K562 (cell line): Measurements from ENCODE around the gene MBNL1. TPM values are rescaled to one million over a fixed set of nuclear protein-coding genes. Genes with fewer than 3 reads are reported as not detected.

Experiments
- BCL6 ChIP-seq: fragments of 250-450 bp; sonication (Bioruptor Pico); IDR thresholded peaks from 2 replicates; pipeline ENCODE4 v1.4.0; 2020
- COPS2 ChIP-seq: fragments of 450-650 bp; conservative IDR thresholded peaks from 2 replicates; pipeline ENCODE4 v1.6.1; 2016; ENCODE audit warnings: mild to moderate bottlenecking, moderate library complexity
- ETS2 ChIP-seq: IDR thresholded peaks from 2 replicates; pipeline ENCODE4 v1.6.1; 2016; ENCODE audit warnings: borderline replicate concordance, missing genetic modification characterization, mild to moderate bottlenecking, moderate library complexity, missing compliant biosample characterization; ENCODE audit not compliant: poor library complexity, severe bottlenecking
- FOXA3 ChIP-seq, 2 experiments: fragments of 450-650 bp in 1 of 2; sonication (generic) in 1 of 2; formaldehyde crosslinking; IDR thresholded peaks in 1 of 2; conservative IDR thresholded peaks in 1 of 2; 2 replicates each; pipeline versions ENCODE4 v1.4.0 to v1.8.0; 2020 to 2022; ENCODE audit warnings: mild to moderate bottlenecking in 2 of 2, missing genetic modification reagents in 1 of 2
- HDAC1 ChIP-seq, 2 experiments: fragments of 450-650 bp; IDR thresholded peaks; 2 replicates each; pipeline ENCODE4 v1.6.1; 2016 to 2017; ENCODE audit warnings: inconsistent platforms in 1 of 2, mild to moderate bottlenecking in 1 of 2, moderate library complexity in 1 of 2
- HMGN3 ChIP-seq: IDR thresholded peaks from 2 replicates; pipeline ENCODE4 v1.6.1; 2011; ENCODE audit warnings: borderline replicate concordance, low read depth, mild to moderate bottlenecking, mixed read lengths, low read length; ENCODE audit not compliant: insufficient read length; ENCODE audit errors: extremely low read depth
- HSF4 ChIP-seq: fragments of 250-450 bp; sonication (Bioruptor Pico); IDR thresholded peaks from 2 replicates; pipeline ENCODE4 v2.1.2; 2022; ENCODE audit warnings: mild to moderate bottlenecking, moderate library complexity, borderline replicate concordance
- MTA3 ChIP-seq: fragments of 450-650 bp; formaldehyde crosslinking; IDR thresholded peaks from 2 replicates; pipeline ENCODE4 v1.6.1; 2017; ENCODE audit warnings: mild to moderate bottlenecking, borderline replicate concordance
- PHF8 ChIP-seq: fragments of 200-600 bp; sonication (generic); IDR thresholded peaks from 2 replicates; pipeline ENCODE4 v1.6.1; 2012; ENCODE audit warnings: mixed run types, mild to moderate bottlenecking, inconsistent platforms, low read length, moderate library complexity, borderline replicate concordance
- RBM22 ChIP-seq: fragments of 200-400 bp; formaldehyde crosslinking; IDR thresholded peaks from 2 replicates; pipeline ENCODE4 v1.6.1; 2018; ENCODE audit warnings: low read length, low read depth; ENCODE audit not compliant: poor library complexity, severe bottlenecking
- RBM39 ChIP-seq: fragments of 200-400 bp; formaldehyde crosslinking; optimal IDR thresholded peaks from 2 replicates; pipeline ENCODE3; 2018; ENCODE audit warnings: low read depth, low read length
- RFX1 ChIP-seq: fragments of 450-650 bp; IDR thresholded peaks from 2 replicates; pipeline ENCODE4 v1.6.1; 2016; ENCODE audit warnings: mild to moderate bottlenecking, moderate library complexity
- SMARCA4 ChIP-seq: fragments of 450-650 bp; IDR thresholded peaks from 2 replicates; pipeline ENCODE4 v1.6.1; 2016
- SRSF1 ChIP-seq: fragments of 200-400 bp; formaldehyde crosslinking; IDR thresholded peaks from 2 replicates; pipeline ENCODE4 v1.6.1; 2017; ENCODE audit warnings: mild to moderate bottlenecking, low read depth, low read length, moderate library complexity
- TRIM28 ChIP-seq: fragments of 450-650 bp; IDR thresholded peaks from 2 replicates; pipeline ENCODE4 v1.6.1; 2017
- ZFPM2 ChIP-seq: fragments of 250-450 bp; sonication (Bioruptor Pico); IDR thresholded peaks from 2 replicates; pipeline ENCODE4 v1.5.1; 2022; ENCODE audit warnings: mild to moderate bottlenecking
- ZNF589 ChIP-seq: fragments of 200-800 bp; sonication (Bioruptor generic); IDR thresholded peaks from 2 replicates; pipeline ENCODE4 v1.6.1; 2016; ENCODE audit warnings: low read depth, missing genetic modification characterization, missing compliant biosample characterization
- ZNF699 ChIP-seq: fragments of 250-450 bp; sonication (Bioruptor Pico); IDR thresholded peaks from 2 replicates; pipeline ENCODE4 v1.8.0; 2021; ENCODE audit warnings: mild to moderate bottlenecking, moderate library complexity; ENCODE audit not compliant: insufficient replicate concordance
- polyA plus RNA-seq, 8 experiments: library from polyadenylated mRNA; depleted of rRNA in 4 of 8; stranded (reverse) in 5 of 8; unstranded in 3 of 8; fragments of >200 nt; fragmentation: Nextera tagmentation in 2 of 8; fragmentation: Illumina TruSeq in 1 of 8; extraction: Ambion mirVana in 2 of 8; extraction: Trizol in 1 of 8; gene quantifications; 2 replicates each; pipeline versions ENCODE4 v1.2.1 to v1.2.3, GENCODE V29; 2011 to 2014; ENCODE audit warnings: inconsistent platforms in 1 of 8, missing spikeins in 1 of 8
- total RNA-seq, 7 experiments: library from RNA; depleted of rRNA in 6 of 7; stranded (reverse); fragments of >200 nt in 6 of 7; fragmentation: Illumina TruSeq in 2 of 7; extraction: Trizol in 2 of 7; gene quantifications; 2 replicates each; pipeline versions ENCODE4 v1.2.1 to v1.2.3, GENCODE V29; 2011 to 2021; ENCODE audit warnings: low replicate concordance in 1 of 7
- TF ChIP-seq, protein P1 (sequence below): fragments of 450-650 bp; IDR thresholded peaks from 2 replicates; pipeline ENCODE4 v1.6.1; 2018; ENCODE audit not compliant: partially characterized antibody
- TF ChIP-seq, protein P2 (sequence below), 2 experiments: fragments of 250-450 bp in 1 of 2; fragments of 450-650 bp in 1 of 2; sonication (Bioruptor Pico) in 1 of 2; IDR thresholded peaks; 2 replicates each; pipeline versions ENCODE4 v1.6.1 to v1.8.0; 2016 to 2021; ENCODE audit warnings: mild to moderate bottlenecking in 2 of 2, moderate library complexity in 2 of 2, missing compliant biosample characterization in 1 of 2, missing genetic modification characterization in 1 of 2
- TF ChIP-seq, protein P3 (sequence below): fragments of 450-650 bp; IDR thresholded peaks from 2 replicates; pipeline ENCODE4 v1.6.1; 2014; ENCODE audit warnings: low read depth, mild to moderate bottlenecking, moderate library complexity, borderline replicate concordance
- TF ChIP-seq, protein P4 (sequence below): sonication (generic); formaldehyde crosslinking; IDR thresholded peaks from 2 replicates; pipeline ENCODE4 v1.8.1; 2023; ENCODE audit warnings: mild to moderate bottlenecking, missing genetic modification reagents

MBNL1 gene
- total and polyA plus RNA-seq, 9 of the 15 experiments (the other 6 are each of a cell fraction or from before 2014, with no cell fraction given): 70.3 to 243 (median 220) TPM

DNA sequence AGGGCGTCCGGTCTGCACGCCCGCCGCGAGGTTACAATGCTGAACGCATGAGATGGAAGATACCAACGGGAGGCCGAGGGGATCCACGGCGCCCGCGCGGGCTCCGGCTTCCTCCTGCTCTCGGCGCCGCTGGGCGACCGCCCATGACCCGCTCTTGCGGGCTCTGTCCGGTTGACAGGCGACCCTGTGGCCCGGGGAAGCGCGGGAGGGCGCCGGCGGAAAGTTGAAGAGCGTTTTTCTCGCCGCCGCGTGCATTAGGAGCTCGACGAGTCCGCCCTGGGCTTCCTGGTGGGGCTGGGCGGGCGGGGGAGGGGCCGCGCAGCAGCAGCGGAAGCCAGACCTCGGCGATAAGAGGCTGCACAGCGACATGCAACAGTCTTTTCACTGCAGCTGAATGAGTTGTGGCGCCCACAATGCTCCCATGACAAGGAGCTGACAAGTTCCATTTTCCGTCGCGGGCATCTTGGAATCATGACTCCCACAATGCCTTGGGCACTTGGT lies at the start of gene MBNL1 (continued):
- TF ChIP-seq ZFPM2 (CRISPR knock-in tag): no peak
- TF ChIP-seq HSF4: no peak
- peak; percentile 72; the same call in 1 of the 2 replicates for TF ChIP-seq PHF8
- TF ChIP-seq TRIM28: no peak
- TF ChIP-seq SRSF1: no peak
- TF ChIP-seq HDAC1 (IDR thresholded peaks at IDR 0.05): no peak
- TF ChIP-seq MTA3: peak; percentile 31; the same call in 1 of the 2 replicates
- TF ChIP-seq RBM39: peak; percentile 27
- no peak for TF ChIP-seq RBM22
- no peak for TF ChIP-seq ZNF699 (CRISPR knock-in tag)
- TF ChIP-seq, protein P1, sequence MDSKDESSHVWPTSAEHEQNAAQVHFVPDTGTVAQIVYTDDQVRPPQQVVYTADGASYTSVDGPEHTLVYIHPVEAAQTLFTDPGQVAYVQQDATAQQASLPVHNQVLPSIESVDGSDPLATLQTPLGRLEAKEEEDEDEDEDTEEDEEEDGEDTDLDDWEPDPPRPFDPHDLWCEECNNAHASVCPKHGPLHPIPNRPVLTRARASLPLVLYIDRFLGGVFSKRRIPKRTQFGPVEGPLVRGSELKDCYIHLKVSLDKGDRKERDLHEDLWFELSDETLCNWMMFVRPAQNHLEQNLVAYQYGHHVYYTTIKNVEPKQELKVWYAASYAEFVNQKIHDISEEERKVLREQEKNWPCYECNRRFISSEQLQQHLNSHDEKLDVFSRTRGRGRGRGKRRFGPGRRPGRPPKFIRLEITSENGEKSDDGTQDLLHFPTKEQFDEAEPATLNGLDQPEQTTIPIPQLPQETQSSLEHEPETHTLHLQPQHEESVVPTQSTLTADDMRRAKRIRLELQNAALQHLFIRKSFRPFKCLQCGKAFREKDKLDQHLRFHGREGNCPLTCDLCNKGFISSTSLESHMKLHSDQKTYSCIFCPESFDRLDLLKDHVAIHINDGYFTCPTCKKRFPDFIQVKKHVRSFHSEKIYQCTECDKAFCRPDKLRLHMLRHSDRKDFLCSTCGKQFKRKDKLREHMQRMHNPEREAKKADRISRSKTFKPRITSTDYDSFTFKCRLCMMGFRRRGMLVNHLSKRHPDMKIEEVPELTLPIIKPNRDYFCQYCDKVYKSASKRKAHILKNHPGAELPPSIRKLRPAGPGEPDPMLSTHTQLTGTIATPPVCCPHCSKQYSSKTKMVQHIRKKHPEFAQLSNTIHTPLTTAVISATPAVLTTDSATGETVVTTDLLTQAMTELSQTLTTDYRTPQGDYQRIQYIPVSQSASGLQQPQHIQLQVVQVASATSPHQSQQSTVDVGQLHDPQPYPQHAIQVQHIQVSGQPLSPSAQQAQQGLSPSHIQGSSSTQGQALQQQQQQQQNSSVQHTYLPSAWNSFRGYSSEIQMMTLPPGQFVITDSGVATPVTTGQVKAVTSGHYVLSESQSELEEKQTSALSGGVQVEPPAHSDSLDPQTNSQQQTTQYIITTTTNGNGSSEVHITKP: peak; percentile 99
- TF ChIP-seq HMGN3: peak; percentile 63
- no peak for TF ChIP-seq RFX1
- TF ChIP-seq FOXA3 (CRISPR knock-in tag; conservative IDR thresholded peaks at IDR 0.05 in 1 of 2, IDR thresholded peaks at IDR 0.05 in 1 of 2): no peak
- no peak for TF ChIP-seq ETS2
- no peak for TF ChIP-seq BCL6 (CRISPR knock-in tag)
- TF ChIP-seq COPS2: no peak
- TF ChIP-seq, protein P2, sequence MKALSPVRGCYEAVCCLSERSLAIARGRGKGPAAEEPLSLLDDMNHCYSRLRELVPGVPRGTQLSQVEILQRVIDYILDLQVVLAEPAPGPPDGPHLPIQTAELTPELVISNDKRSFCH (CRISPR knock-in tag; IDR thresholded peaks at IDR 0.05): no peak
- TF ChIP-seq, protein P2 (tag; IDR thresholded peaks at IDR 0.05): no peak
- 0 out of 2 replicates have a peak, but pooled peaks have one; percentile 12 for TF ChIP-seq SMARCA4
- TF ChIP-seq, protein P3, sequence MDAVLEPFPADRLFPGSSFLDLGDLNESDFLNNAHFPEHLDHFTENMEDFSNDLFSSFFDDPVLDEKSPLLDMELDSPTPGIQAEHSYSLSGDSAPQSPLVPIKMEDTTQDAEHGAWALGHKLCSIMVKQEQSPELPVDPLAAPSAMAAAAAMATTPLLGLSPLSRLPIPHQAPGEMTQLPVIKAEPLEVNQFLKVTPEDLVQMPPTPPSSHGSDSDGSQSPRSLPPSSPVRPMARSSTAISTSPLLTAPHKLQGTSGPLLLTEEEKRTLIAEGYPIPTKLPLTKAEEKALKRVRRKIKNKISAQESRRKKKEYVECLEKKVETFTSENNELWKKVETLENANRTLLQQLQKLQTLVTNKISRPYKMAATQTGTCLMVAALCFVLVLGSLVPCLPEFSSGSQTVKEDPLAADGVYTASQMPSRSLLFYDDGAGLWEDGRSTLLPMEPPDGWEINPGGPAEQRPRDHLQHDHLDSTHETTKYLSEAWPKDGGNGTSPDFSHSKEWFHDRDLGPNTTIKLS: 0 out of 2 replicates have a peak, but pooled peaks have one; percentile 10
- peak; percentile 62; the same call in 1 of the 2 replicates for TF ChIP-seq ZNF589 (CRISPR knock-in tag)
- TF ChIP-seq, protein P4, sequence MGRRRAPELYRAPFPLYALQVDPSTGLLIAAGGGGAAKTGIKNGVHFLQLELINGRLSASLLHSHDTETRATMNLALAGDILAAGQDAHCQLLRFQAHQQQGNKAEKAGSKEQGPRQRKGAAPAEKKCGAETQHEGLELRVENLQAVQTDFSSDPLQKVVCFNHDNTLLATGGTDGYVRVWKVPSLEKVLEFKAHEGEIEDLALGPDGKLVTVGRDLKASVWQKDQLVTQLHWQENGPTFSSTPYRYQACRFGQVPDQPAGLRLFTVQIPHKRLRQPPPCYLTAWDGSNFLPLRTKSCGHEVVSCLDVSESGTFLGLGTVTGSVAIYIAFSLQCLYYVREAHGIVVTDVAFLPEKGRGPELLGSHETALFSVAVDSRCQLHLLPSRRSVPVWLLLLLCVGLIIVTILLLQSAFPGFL (CRISPR knock-in tag): no peak
